Measurements from ENCODE around the gene MPPED1. TPM values are rescaled to one million over a fixed set of nuclear protein-coding genes. Genes with fewer than 3 reads are reported as not detected.

The MPPED1 gene
- total and polyA plus RNA-seq, 2 of the 13 experiments (the other 11 are each of a cell fraction or from before 2014, with no cell fraction given) = 0.77 TPM; not detected in 1

- no peak for TF ChIP-seq NFAT5 (CRISPR knock-in tag; IDR thresholded peaks at IDR 0.05)
- TF ChIP-seq TEF (CRISPR knock-in tag; IDR thresholded peaks at IDR 0.05) = no peak
- no peak for TF ChIP-seq ZNF703 (CRISPR knock-in tag; IDR thresholded peaks at IDR 0.05; ENCODE audit: borderline replicate concordance)
- TF ChIP-seq ARNT (IDR thresholded peaks at IDR 0.05) = no peak
- no peak for TF ChIP-seq TRIM24 (CRISPR knock-in tag; IDR thresholded peaks at IDR 0.05)
- TF ChIP-seq SKIL (CRISPR knock-in tag; IDR thresholded peaks at IDR 0.05; ENCODE audit: borderline replicate concordance) = peak; percentile 59; the same call in 1 of the 2 replicates
- no peak for TF ChIP-seq ZNF776 (CRISPR knock-in tag; IDR thresholded peaks at IDR 0.05)
- TF ChIP-seq PITX1 (CRISPR knock-in tag; IDR thresholded peaks at IDR 0.05) = peak; percentile 72
- no peak for TF ChIP-seq ZBTB49 (CRISPR knock-in tag; IDR thresholded peaks at IDR 0.05; ENCODE audit: borderline replicate concordance)
- TF ChIP-seq ZSCAN5A (CRISPR knock-in tag; IDR thresholded peaks at IDR 0.05; ENCODE audit: borderline replicate concordance) = no peak
- no peak for TF ChIP-seq MAF1 (CRISPR knock-in tag; IDR thresholded peaks at IDR 0.05; ENCODE audit: borderline replicate concordance)
- TF ChIP-seq ZNF512B (CRISPR knock-in tag; IDR thresholded peaks at IDR 0.05; ENCODE audit: borderline replicate concordance) = peak; percentile 78; the same call in 1 of the 2 replicates
These were observed 14.8 kb upstream of the MPPED1 start (continued) for GRCh38 chr22:43396934-43397457.
